Right forelimb (tissue), 1 donor: ENCODE data around the gene OR2A42.
"Not testable (repeated sequence)": the region's sequence is repeated elsewhere in the genome, so short reads cannot be mapped to it uniquely, and the experiment has no call there.

Experiments used
- DNase-seq: peaks from one replicate; pipeline ENCODE4 v3.0.0-alpha.2; 2018

The OR2A42 gene

DNA sequence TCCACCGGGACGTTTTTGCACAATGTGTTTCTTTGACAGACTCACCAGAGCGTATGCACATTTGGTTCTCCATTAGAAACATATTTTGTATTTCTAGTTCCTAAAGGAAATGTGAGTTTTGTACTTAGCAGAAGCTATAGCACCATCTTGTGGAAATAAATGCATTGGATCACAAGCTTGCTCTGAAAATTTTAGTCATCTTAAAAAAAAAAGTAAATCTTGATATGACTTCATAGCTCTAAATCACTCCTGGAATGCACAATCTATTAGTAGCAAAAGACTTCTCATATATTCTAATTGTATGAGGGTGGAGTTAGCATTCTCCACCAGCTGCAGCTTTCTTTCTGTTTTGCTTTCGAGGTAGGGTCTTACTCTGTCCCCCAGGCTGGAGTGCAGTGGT, 20.3 kb downstream of the OR2A42 start:
- DNase-seq: not testable (repeated sequence)

- not testable (repeated sequence) for DNase-seq
These were observed 20.8 kb downstream of the OR2A42 start for GRCh38 chr7:144218581-144218980.

DNA sequence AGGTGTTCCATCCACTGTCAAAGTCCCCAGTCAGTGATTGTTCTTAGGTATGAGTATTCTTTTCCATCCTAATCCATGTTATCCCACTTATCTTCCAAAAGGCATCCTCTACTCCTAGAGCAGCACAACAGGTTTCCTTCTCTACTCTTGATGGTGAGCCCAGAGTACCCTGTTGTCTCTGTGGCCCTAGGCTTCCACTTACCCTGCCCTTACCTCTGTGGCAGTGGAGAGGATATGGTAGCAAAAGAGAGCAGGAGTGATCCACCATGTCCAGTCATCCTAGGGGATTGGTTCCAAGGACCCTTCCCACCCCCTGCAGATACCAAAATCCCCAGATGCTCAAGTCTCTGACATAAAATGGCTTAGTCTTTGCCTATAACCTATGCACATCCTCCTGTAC, 22.2 kb downstream of the OR2A42 start:
- DNase-seq: not testable (repeated sequence)

DNA sequence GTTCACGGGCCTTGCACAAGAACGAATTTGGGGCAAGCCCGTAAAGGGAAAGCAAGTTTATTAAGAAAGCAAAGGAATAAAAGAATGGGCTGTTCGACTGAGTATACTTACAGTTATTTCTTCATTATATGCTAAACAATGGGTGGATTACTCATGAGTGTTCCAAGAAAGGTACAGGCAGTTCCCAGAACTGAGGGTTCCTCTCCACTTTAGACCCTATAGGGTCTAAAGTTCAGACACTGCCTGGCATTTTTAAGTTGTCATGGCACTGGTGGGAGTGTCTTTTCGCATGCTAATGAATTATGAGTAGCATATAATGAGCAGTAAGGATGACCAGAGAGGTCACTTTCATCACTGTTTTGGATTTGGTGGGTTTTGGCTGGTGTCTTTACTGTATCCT, 34.1 kb downstream of the OR2A42 start:
- not testable (repeated sequence) for DNase-seq

DNA sequence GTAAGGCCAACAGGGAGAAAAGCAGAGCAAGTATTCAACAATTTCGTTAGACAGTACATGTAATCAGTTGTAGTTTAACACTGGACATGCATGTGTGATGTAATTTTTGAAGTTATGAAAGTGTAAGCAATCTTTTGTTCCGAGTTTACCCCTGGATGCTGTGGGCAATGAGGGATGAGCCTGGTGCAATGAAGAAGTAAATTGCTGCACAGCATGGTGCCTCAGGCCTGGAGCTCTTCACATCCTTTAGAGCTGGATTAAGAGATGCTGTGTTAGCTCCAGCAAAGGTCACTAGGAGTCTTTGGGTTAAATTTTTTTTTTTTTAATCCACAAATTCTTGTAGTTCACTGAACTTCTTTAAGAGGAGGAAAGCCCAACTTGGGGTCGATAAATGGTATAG, 36.3 kb downstream of the OR2A42 start:
- DNase-seq: not testable (repeated sequence)

DNA sequence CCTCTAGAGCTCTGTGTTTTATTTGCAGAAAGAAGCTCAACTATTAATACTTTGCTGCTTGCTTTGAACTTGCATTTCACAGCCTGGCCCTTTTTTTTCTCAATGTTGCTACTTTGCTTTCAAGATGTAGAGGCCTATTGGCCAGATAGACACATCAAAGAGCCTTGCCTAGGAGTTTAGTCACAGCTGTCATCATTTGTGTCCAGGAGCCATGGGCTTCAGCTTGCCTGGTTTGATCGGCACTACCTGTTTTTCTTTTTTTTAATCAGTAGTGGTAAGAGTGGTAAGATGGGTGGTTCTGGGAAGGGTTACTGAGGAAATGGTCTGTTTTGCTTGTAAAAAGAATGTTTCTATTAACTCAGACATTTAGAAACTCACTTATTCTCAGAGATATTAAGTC, 37.4 kb downstream of the OR2A42 start:
- not testable (repeated sequence) for DNase-seq

- DNase-seq: not testable (repeated sequence)
These were observed 40.5 kb downstream of the OR2A42 start for GRCh38 chr7:144198934-144199333.

- DNase-seq: not testable (repeated sequence)
These were observed 44.1 kb downstream of the OR2A42 start, which contains the start of gene ARHGEF35 for GRCh38 chr7:144195212-144195872. TSS of gene ARHGEF35 (minus strand) at chr7:144195833. CDS start at chr7:144188383, 7,450 bp downstream.

DNA sequence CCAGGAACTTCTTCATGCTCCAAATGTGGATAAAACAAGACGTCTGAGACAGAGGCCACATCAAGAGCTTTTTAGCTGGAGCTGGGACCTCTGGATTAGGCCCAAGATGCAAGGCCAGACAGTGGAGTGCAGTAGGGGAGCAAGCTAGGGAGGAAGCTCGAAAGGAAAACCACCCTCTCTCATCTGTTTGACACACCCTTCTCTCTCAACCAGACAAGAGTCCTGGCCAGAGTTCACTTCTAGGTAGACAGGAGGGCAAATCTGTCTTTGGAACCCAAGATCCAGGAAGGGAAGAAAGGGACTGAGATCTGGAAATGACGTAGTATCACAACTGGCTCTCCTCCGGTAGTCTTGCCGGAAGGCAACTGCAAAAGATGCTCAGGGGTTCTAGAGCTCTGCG, 45.0 kb downstream of the OR2A42 start:
- DNase-seq: not testable (repeated sequence)

GRCh38 chr7:144193782-144194181, 45.6 kb downstream of the OR2A42 start:
- DNase-seq: not testable (repeated sequence)

- DNase-seq: not testable (repeated sequence)
These were observed 50.7 kb downstream of the OR2A42 start for GRCh38 chr7:144188578-144189171.

GRCh38 chr7:144187848-144188247, 51.6 kb downstream of the OR2A42 start:
- DNase-seq: not testable (repeated sequence)

GRCh38 chr7:144183166-144183565, 56.2 kb downstream of the OR2A42 start, which contains the start of gene CTAGE4:
TSS of gene CTAGE4 (plus strand) at chr7:144183466. CDS start at chr7:144183504, 38 bp downstream.
- DNase-seq: not testable (repeated sequence)

DNA sequence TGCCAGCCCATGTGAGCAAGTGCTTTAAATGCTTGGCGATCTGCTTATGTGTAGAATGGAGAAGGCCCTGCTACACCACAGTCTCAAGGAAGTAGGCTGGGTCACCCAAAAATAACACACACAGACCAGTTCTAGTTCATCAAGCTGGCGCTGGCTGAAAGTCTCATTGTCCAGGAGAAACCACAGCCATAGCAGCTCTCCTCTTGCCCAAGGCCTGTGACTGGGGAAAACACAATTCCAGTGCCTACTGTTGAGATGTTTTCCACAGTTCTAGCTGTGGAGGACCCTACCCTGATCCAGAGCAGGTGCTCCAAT, 60.3 kb downstream of the OR2A42 start:
- DNase-seq: not testable (repeated sequence)

DNA sequence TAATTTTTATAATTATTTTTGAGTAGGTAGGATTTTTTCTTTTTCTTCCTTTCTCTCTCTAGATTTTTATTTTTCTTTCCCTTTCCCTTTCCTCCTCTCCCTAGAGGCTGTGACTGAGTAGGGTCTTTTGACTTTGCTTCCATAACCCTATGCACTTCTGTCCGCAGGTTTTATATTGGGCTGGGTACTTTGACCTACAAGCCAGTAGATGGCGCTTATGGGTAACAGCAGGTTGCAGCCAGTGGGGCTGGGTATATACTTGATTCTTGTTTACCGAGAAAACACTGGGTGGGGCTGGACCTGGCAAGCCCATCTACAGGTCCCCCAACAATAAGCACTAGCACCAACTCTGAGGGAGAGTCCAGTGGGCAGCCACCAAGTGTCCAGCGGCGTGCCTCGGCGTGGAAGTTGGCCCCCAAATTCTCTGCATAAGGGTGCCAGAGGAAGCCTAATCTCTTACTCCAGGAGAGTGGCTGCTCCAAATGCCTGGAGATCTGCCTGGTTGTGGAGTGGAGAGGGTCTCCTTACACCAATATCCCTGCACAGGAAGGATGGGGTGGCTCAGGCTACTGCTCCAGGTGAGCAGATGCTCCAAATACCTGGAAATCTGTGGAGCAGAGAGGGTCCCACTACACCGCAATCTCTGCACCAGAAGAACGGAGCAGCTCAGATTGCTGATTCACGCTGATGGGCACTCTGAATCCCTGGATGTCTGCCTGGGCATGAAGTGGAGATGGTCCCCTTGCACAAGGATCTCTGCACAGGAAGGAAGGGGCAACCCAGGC, 60.8 kb downstream of the OR2A42 start:
- DNase-seq: not testable (repeated sequence)
